ENCODE measurements around the gene NEU4. TPM values are rescaled to one million over a fixed set of nuclear protein-coding genes. Genes with fewer than 3 reads are reported as not detected.

Gene NEU4
- total RNA-seq, 1 donor from 2014 or later: not detected

- no peak overlapping the region for H3K4me3 ChIP-seq (ENCODE audit: low read depth, low read length)
- no peaks in the 10 kb centered on the region for H3K27me3 ChIP-seq (ENCODE audit: control insufficient read depth, insufficient read depth, low read length)
- no peak for FAIRE-seq
- no peak for TF ChIP-seq CTCF (IDR thresholded peaks at IDR 0.05; ENCODE audit: insufficient read depth, low read length, severe bottlenecking)
- DNase-seq (ENCODE audit: low read depth): no peak
- H3K36me3 ChIP-seq (ENCODE audit: control insufficient read depth, insufficient read depth, low read length): no peaks in the 10 kb centered on the region
Measured at GRCh38 chr2:241850544-241851324, 41.7 kb downstream of the NEU4 start.

DNA sequence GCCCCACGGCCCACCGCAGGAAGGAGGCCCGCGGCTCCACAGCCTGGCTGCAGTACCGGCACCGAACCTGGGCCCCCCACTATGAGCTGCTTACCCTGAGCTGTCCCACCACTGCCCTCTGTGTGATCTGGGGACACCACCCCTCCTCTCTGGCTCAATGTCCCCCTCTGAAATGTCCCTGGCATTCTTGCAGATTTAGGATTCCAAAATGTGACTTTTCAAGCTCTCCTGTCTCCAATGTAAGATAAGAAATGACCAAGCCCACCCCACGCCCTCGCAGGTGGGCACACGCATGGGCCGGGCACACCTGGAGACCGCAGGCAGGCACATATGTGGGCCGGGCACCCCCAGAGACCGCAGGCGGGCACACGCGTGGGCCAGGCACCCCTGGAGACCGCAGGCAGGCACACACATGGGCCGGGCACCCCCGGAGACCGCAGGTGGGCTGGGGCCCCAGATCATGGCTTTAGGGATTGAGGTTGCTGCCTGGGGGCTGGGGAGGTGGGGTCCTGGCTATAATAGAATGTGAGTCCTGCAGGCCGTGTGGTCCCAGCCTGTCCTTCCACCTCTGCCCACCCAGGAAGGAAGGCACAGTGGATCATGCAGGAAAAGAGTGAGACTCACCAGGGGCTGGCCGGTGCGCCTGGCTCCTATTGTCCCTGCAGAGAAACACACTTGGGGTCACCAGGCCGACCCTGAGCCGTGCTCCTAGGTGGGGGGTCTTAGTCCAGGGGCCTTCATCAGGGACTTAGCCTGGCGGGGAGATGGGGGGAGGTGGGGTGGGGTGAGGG lies 42.5 kb downstream of the NEU4 start:
- no peak for DNase-seq (ENCODE audit: low read depth)
- Histone ChIP-seq H3K27me3 (ENCODE audit: control insufficient read depth, insufficient read depth, low read length) (no peaks in the 10 kb centered on the region), H3K36me3 (ENCODE audit: control insufficient read depth, insufficient read depth, low read length) (no peaks in the 10 kb centered on the region), H3K4me3 (ENCODE audit: low read depth, low read length) (no peak overlapping the region)
- FAIRE-seq: no peak
- no peak for TF ChIP-seq CTCF (IDR thresholded peaks at IDR 0.05; ENCODE audit: insufficient read depth, low read length, severe bottlenecking)

DNA sequence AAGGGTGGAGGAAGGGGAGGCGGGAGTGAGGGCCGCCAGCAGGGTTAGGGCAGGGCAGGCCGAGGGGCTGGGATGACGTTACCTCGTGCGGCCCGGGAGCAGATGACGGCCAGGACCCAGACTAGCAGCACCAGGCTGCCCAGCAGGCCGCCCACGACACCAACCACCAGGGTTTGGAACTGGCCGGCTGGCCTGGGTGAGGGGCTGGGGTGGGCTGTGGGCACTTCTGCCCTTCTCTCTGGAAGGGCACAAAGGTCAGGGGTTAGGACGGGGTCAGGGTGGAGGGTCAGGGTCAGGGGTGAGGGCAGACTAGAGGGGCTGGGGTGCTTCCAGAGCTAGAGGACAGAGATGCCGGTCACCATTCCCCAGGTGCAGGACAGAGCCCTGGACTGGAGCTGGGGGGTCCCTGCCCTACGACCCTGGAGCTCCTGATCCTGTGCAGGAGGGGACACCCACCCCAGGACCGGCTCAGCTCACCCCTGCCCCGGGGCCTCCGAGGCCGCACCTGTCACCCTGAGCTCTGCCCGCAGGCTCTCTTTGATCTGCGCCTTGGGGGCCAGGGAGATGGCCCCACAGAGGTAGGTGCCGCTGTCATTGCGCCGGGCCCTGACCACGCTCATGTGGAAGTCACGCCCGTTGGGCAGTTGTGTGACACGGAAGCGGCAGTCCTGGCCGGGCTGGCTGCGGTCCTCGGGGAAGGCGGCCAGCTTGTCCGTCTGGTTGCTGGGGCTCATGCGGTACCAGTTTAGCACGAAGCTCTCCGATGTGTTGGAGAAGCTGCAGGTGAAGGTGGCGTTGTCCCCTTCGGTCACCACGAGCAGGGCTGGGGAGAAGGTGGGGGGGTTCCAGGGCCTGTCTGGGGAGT lies 43.4 kb downstream of the NEU4 start:
- DNase-seq (ENCODE audit: low read depth): no peak
- no peaks in the 10 kb centered on the region for H3K36me3 ChIP-seq (ENCODE audit: control insufficient read depth, insufficient read depth, low read length)
- no peak for FAIRE-seq
- TF ChIP-seq CTCF (IDR thresholded peaks at IDR 0.05; ENCODE audit: insufficient read depth, low read length, severe bottlenecking): no peak
- no peaks in the 10 kb centered on the region for H3K27me3 ChIP-seq (ENCODE audit: control insufficient read depth, insufficient read depth, low read length)
- H3K4me3 ChIP-seq (ENCODE audit: low read depth, low read length): no peak overlapping the region

GRCh38 chr2:241852981-241853631 lies 44.1 kb downstream of the NEU4 start:
- FAIRE-seq: no peak
- Histone ChIP-seq H3K36me3 (ENCODE audit: control insufficient read depth, insufficient read depth, low read length) (no peaks in the 10 kb centered on the region), H3K27me3 (ENCODE audit: control insufficient read depth, insufficient read depth, low read length) (no peaks in the 10 kb centered on the region), H3K4me3 (ENCODE audit: low read depth, low read length) (no peak overlapping the region)
- DNase-seq (ENCODE audit: low read depth): no peak
- no peak for TF ChIP-seq CTCF (IDR thresholded peaks at IDR 0.05; ENCODE audit: insufficient read depth, low read length, severe bottlenecking)

DNA sequence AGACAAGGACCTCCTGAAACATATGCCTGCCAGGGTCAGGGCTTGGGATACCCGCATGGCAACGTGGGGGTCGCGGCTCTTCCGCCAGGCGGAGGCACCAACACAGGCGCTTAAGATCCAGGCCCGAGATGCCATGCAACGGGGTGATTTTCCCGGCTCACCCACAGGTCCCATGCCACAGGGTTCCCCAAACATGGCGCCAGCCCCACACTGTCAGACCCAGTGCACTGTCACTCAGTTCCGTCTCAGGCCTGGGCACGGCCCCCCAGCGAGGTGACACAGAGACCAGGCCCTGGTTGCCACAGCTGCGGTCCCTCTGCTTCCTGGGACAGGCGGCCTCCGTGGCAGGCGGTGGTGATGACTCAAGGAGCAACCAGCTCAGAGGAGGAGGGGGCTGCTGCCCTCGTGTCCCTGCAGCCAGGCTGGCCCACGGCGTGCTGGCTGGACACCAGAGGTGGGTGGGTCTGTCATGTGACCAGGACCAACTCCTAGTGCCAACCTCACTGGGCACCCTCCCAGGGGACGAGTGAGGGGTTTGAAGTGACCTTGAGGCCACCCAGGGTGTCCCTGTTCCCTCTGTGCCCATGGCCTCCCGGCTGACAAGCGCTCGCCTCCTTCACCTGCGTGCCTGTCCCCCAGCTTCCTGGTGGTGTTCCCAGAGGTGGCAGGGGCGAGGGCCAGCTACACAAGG lies 44.8 kb downstream of the NEU4 start:
- Histone ChIP-seq H3K4me3 (ENCODE audit: low read depth, low read length) (no peak overlapping the region), H3K36me3 (ENCODE audit: control insufficient read depth, insufficient read depth, low read length) (no peaks in the 10 kb centered on the region), H3K27me3 (ENCODE audit: control insufficient read depth, insufficient read depth, low read length) (no peaks in the 10 kb centered on the region)
- TF ChIP-seq CTCF (IDR thresholded peaks at IDR 0.05; ENCODE audit: insufficient read depth, low read length, severe bottlenecking): no peak
- DNase-seq (ENCODE audit: low read depth) (no peak), FAIRE-seq (no peak)

Data from bronchial epithelial cell (primary cell).